HCT116 (cell line): ENCODE measurements around the gene ZNF85. TPM values are rescaled to one million over a fixed set of nuclear protein-coding genes. Genes with fewer than 3 reads are reported as not detected.
A peak's percentile ranks its signal among the peaks of the same experiment; 100 is the strongest.
"Not testable (repeated sequence)": the region's sequence is repeated elsewhere in the genome, so short reads cannot be mapped to it uniquely, and the experiment has no call there.

Experiments used
- ATAC-seq: fragments of 200-7000 bp; cut with Tn5 transposase; 2 replicates; pipeline ENCODE4 v1.9.1; 2020; ENCODE audit warnings: mild to moderate bottlenecking, moderate library complexity
- BruUV-seq: library from RNA; stranded (reverse); fragments of 400-500 nt; replicated peaks from 2 replicates; lab custom pipeline; 2021; lab: Mats Ljungman, UMichigan
- CTCF ChIA-PET: fragments of 300-600 bp; sonication (Branson Sonifier 250); formaldehyde crosslinking; loops from one replicate; lab custom pipeline; 2021; ENCODE audit warnings: antibody characterized with exemption; lab: Charles Lee
- POLR2A ChIA-PET: fragments of 300-600, 350-600 bp; sonication (Branson Sonifier 250); formaldehyde crosslinking; loops from one replicate; lab custom pipeline; 2021; ENCODE audit warnings: antibody characterized with exemption; lab: Charles Lee
- RAD21 ChIA-PET, 2 experiments: fragments of 300-600 bp; sonication (Branson Sonifier 250); formaldehyde crosslinking; loops; one replicate each; lab custom pipeline; 2023; ENCODE audit warnings: low total read pairs in 2 of 2; ENCODE audit not compliant: uncharacterized antibody in 2 of 2, unreplicated experiment in 2 of 2, low non-redundant PET in 1 of 2; lab: Charles Lee
- DNase-seq: peaks from one replicate; pipeline ENCODE4 v3.0.0-alpha.2; 2010; ENCODE audit warnings: low read depth, low spot score
- H2AFZ ChIP-seq: fragments of 200-600 bp; shearing (Covaris generic), sonication (generic); 2 replicates; pipeline ENCODE4 v1.6.1; 2017; ENCODE audit warnings: low read depth, mixed run types, mixed read lengths, antibody characterized with exemption, low read length; ENCODE audit not compliant: poor library complexity, severe bottlenecking
- H3K27ac ChIP-seq: 2 replicates; pipeline ENCODE4 v1.5.1; 2012; ENCODE audit warnings: low read depth, low read length
- H3K27me3 ChIP-seq: fragments of 200-600 bp; sonication (generic); 2 replicates; pipeline ENCODE4 v1.6.1; 2016; ENCODE audit warnings: mixed run types, low read length, mixed read lengths; ENCODE audit not compliant: insufficient read depth
- H3K36me3 ChIP-seq, 2 experiments: fragments of 200-500 bp in 1 of 2; fragments of 200-600 bp in 1 of 2; sonication (Bioruptor generic) in 1 of 2; sonication (generic) in 1 of 2; 2 replicates each; pipeline versions ENCODE4 v1.5.1 to v1.6.1; 2014 to 2016; ENCODE audit warnings: low read length in 2 of 2, inconsistent platforms in 1 of 2, mixed read lengths in 1 of 2, mixed run types in 1 of 2; ENCODE audit not compliant: insufficient read depth in 2 of 2, control insufficient read depth in 1 of 2
- H3K4me1 ChIP-seq, 2 experiments: fragments of 200-600 bp in 1 of 2; sonication (generic) in 1 of 2; 2 replicates each; pipeline versions ENCODE4 v1.5.1 to v1.6.1; 2012 to 2017; ENCODE audit warnings: low read length in 2 of 2, inconsistent platforms in 1 of 2, mild to moderate bottlenecking in 1 of 2, mixed read lengths in 1 of 2, mixed run types in 1 of 2, moderate library complexity in 1 of 2; ENCODE audit not compliant: insufficient read depth in 2 of 2, control insufficient read depth in 1 of 2
- H3K4me2 ChIP-seq: fragments of 200-600 bp; sonication (generic); 2 replicates; pipeline ENCODE4 v1.6.1; 2017; ENCODE audit warnings: mixed run types, low read length, mixed read lengths
- H3K4me3 ChIP-seq, 2 experiments: fragments of 200-600 bp in 1 of 2; sonication (generic) in 1 of 2; replicated peaks in 1 of 2; 2 replicates each; pipeline ENCODE4 v1.5.1; 2011 to 2016; ENCODE audit warnings: low read length in 2 of 2, control low read depth in 1 of 2, low read depth in 1 of 2, mild to moderate bottlenecking in 1 of 2, mixed read lengths in 1 of 2, mixed run types in 1 of 2
- H3K79me2 ChIP-seq: fragments of 200-600 bp; sonication (generic); 2 replicates; pipeline ENCODE4 v1.6.1; 2017; ENCODE audit warnings: mild to moderate bottlenecking, mixed run types, low read length, moderate library complexity, mixed read lengths; ENCODE audit not compliant: insufficient read depth
- H3K9ac ChIP-seq: fragments of 200-600 bp; sonication (generic); 2 replicates; pipeline ENCODE4 v1.6.1; 2016; ENCODE audit warnings: low read length, mixed read lengths
- H3K9me2 ChIP-seq: fragments of 200-600 bp; sonication (generic), shearing (Covaris generic); 2 replicates; pipeline ENCODE4 v1.6.1; 2017; ENCODE audit warnings: mixed run types, mild to moderate bottlenecking, moderate library complexity; ENCODE audit not compliant: insufficient read depth
- H3K9me3 ChIP-seq, 2 experiments: fragments of 200-500 bp in 1 of 2; fragments of 200-600 bp in 1 of 2; sonication (Bioruptor generic) in 1 of 2; sonication (generic) in 1 of 2; 2 replicates each; pipeline ENCODE4 v1.6.1; 2014 to 2017; ENCODE audit warnings: low read length in 2 of 2, mixed read lengths in 2 of 2, inconsistent platforms in 1 of 2, low read depth in 1 of 2, mild to moderate bottlenecking in 1 of 2, mixed run types in 1 of 2, moderate library complexity in 1 of 2; ENCODE audit not compliant: control insufficient read depth in 1 of 2, insufficient read depth in 1 of 2
- H4K20me1 ChIP-seq: fragments of 200-600 bp; sonication (generic), shearing (Covaris generic); 2 replicates; pipeline ENCODE4 v1.6.1; 2017; ENCODE audit warnings: mixed run types, mild to moderate bottlenecking, moderate library complexity; ENCODE audit not compliant: insufficient read depth
- EGR1 ChIP-seq: IDR thresholded peaks from 2 replicates; pipeline ENCODE4 v1.6.1; 2012; ENCODE audit warnings: low read depth
- ELF1 ChIP-seq: IDR thresholded peaks from 2 replicates; pipeline ENCODE4 v1.6.1; 2012; ENCODE audit warnings: low read depth, borderline replicate concordance
- EZH2 ChIP-seq: fragments of 200-600 bp; sonication (generic); IDR thresholded peaks from 2 replicates; pipeline ENCODE4 v1.6.1; 2017; ENCODE audit warnings: antibody characterized with exemption, mixed run types
- FOSL1 ChIP-seq: IDR thresholded peaks from 2 replicates; pipeline ENCODE4 v1.6.1; 2012; ENCODE audit warnings: low read depth
- POLR2A ChIP-seq: IDR thresholded peaks from 2 replicates; pipeline ENCODE4 v1.7.0; 2011; ENCODE audit warnings: borderline replicate concordance; ENCODE audit not compliant: insufficient read depth, insufficient read length; ENCODE audit errors: extremely low read depth
- RAD21 ChIP-seq: IDR thresholded peaks from 2 replicates; pipeline ENCODE4 v1.6.1; 2012; ENCODE audit warnings: low read depth, mild to moderate bottlenecking
- TCF7L2 ChIP-seq: IDR thresholded peaks from 2 replicates; pipeline ENCODE4 v1.7.0; 2011; ENCODE audit warnings: borderline replicate concordance, inconsistent platforms; ENCODE audit not compliant: insufficient read depth, insufficient read length; ENCODE audit errors: extremely low read depth
- ZNF274 ChIP-seq: fragments of 200-500 bp; sonication (Bioruptor generic); IDR thresholded peaks from 2 replicates; pipeline ENCODE4 v1.6.1; 2014; ENCODE audit warnings: mild to moderate bottlenecking, low read depth, low read length, inconsistent platforms
- intact Hi-C: fragments of 100-400 bp; cut with micrococcal nuclease; formaldehyde crosslinking; loops from 2 replicates; pipeline ENCODE4 v1.10.0; 2022
- total RNA-seq: library from RNA; stranded (reverse); gene quantifications from one replicate; pipeline ENCODE4 v1.2.1, GENCODE V29; 2021; ENCODE audit not compliant: unreplicated experiment
- TF ChIP-seq, protein P1 (sequence below): IDR thresholded peaks from 2 replicates; pipeline ENCODE4 v1.6.1; 2012
- TF ChIP-seq, protein P2 (sequence below): IDR thresholded peaks from 2 replicates; pipeline ENCODE4 v1.6.1; 2011; ENCODE audit warnings: mild to moderate bottlenecking, low read length, moderate library complexity; ENCODE audit not compliant: insufficient replicate concordance; ENCODE audit errors: extremely low read depth

ZNF85 gene
- total RNA-seq, 1 experiment from 2014 or later = 2.5 TPM

DNA sequence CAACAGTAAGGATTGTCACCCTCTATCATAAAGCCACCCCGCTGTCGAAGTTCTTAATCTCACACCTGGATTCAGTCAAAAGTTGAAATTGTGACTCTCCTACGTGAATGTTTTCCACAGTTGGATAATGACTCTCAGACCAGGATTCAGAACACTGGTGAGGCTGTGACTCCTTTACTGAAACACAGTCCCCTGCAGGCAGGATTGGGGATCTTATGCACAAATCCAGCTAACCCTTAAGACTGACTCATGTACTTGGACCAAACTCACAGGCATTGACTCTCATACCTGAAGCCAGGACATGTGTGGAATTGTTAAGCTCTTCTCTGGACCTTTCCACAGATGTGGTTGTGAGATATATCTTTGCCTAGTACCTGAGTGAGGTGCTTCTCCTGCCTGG lies 46.8 kb downstream of the ZNF85 start:
- H3K4me1 ChIP-seq = peaks cover 0 to 9% of the 10 kb centered on the region in 2 experiments; a peak in 1 of 4 replicates
- 0 out of 2 replicates have a peak overlapping the region, but pooled peaks have one; percentile 7 for H3K4me2 ChIP-seq
- no peaks in the 10 kb centered on the region for H3K36me3 ChIP-seq
- no peaks in the 10 kb centered on the region for H4K20me1 ChIP-seq
- ChIA-PET CTCF (no interaction called here), RAD21 (no interaction called here), POLR2A (no interaction called here)
- H2AFZ ChIP-seq = no peak overlapping the region
- H3K9ac ChIP-seq = no peak overlapping the region
- H3K9me3 ChIP-seq = peaks cover 0 to 6% of the 10 kb centered on the region in 2 experiments; a peak in 1 of 4 replicates
- H3K27ac ChIP-seq = no peak overlapping the region
- no peaks in the 10 kb centered on the region for H3K9me2 ChIP-seq
- BruUV-seq = no TSS peak
- H3K4me3 ChIP-seq = no peak overlapping the region
- ATAC-seq (no peak), DNase-seq (no peak)
- no peaks in the 10 kb centered on the region for H3K27me3 ChIP-seq
- intact Hi-C loops = no loop called here
- TF ChIP-seq TCF7L2 (no peak), EZH2 (no peak), EGR1 (no peak), ZNF274 (no peak), FOSL1 (no peak), POLR2A (no peak), RAD21 (no peak), ELF1 (no peak)
- TF ChIP-seq, protein P1, sequence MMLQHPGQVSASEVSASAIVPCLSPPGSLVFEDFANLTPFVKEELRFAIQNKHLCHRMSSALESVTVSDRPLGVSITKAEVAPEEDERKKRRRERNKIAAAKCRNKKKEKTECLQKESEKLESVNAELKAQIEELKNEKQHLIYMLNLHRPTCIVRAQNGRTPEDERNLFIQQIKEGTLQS = no peak
- TF ChIP-seq, protein P2, sequence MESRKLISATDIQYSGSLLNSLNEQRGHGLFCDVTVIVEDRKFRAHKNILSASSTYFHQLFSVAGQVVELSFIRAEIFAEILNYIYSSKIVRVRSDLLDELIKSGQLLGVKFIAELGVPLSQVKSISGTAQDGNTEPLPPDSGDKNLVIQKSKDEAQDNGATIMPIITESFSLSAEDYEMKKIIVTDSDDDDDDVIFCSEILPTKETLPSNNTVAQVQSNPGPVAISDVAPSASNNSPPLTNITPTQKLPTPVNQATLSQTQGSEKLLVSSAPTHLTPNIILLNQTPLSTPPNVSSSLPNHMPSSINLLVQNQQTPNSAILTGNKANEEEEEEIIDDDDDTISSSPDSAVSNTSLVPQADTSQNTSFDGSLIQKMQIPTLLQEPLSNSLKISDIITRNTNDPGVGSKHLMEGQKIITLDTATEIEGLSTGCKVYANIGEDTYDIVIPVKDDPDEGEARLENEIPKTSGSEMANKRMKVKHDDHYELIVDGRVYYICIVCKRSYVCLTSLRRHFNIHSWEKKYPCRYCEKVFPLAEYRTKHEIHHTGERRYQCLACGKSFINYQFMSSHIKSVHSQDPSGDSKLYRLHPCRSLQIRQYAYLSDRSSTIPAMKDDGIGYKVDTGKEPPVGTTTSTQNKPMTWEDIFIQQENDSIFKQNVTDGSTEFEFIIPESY = no peak
- TF ChIP-seq, all 23 proteins: peak for 0
- H3K79me2 ChIP-seq = no peaks in the 10 kb centered on the region

DNA sequence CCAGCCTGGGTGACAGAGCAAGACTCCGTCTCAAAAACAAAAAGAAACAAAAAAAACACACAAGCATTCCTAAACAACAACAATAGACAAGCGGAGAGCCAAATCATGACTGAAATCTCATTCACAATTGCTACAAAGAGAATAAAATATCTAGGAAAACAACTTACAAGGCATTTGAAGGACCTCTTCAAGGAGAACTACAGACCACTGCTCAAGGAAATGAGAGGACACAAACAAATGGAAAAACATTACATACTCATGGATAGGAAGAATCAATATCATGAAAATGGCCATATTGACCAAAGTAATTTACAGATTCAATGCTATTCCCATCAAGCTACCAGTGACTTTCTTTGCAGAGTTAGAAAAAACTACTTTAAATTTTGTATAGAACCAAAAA lies 69.7 kb downstream of the ZNF85 start:
- H3K4me3 ChIP-seq, H3K9ac ChIP-seq, H3K36me3 ChIP-seq, H3K9me3 ChIP-seq, ATAC-seq, H3K27me3 ChIP-seq, RAD21 ChIA-PET, POLR2A ChIA-PET, H3K4me2 ChIP-seq, DNase-seq, intact Hi-C loops, H3K4me1 ChIP-seq, H3K27ac ChIP-seq, H3K9me2 ChIP-seq, H3K79me2 ChIP-seq, H4K20me1 ChIP-seq, H2AFZ ChIP-seq, BruUV-seq, CTCF ChIA-PET: not testable (repeated sequence)
